HG02571 (cell line): ENCODE measurements around the gene NXPE3.

Experiments
- ATAC-seq: cut with Tn5 transposase; IDR thresholded peaks from one replicate; pipeline ENCODE4 v1.9.1; 2021; ENCODE audit warnings: mild to moderate bottlenecking, moderate library complexity; ENCODE audit not compliant: unreplicated experiment

The NXPE3 gene

DNA sequence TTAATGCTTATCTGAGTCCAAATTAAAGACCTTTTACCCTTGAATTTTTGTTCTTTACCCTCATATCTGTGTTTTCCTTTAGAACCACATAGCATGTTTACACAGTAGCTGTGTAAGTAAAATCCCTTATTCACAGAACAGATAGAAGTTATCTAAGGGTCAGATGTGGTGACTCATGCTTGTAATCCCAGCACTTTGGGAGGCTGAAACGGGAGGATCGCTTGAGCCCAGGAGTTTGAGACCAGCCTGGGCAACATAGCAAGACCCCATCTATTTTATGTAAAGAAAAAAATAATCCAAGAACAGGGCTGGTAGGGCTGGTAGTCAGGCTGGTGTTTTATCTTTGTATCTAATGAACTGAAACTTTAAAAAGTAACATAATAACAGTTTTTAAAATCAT, 23.2 kb downstream of the NXPE3 start:
- ATAC-seq = no peak

DNA sequence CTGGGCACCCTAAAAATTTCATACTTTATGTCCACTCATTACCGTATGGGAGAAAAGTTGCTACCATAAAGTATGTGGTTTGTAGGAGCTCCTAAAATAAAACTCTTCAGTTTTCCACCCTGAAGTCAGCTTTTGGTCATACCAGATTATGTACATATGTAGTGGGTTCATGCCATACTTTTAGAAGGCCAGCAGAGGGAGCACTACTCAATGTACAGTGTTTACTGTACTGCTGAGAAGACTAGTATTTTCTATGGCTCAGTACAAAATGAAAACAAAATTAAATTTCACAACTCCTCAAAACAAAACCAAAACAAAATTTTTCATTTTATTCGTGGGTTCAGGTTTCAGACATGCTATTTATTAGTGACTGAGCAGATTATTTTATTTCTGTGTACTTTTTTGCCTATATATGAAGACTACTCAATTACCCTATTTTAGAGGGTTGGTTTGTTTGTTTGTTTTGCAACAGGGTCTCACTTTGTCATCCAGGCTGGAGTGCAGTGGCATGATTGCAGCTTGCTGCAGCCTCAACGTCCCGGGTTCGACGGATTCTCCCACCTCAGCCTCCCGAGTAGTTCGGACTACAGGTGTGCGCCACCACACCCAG, 24.3 kb downstream of the NXPE3 start:
- peak; percentile 92 for ATAC-seq

- ATAC-seq = no peak
Observed at GRCh38 chr3:101803939-101804338, 24.9 kb downstream of the NXPE3 start.

- ATAC-seq = no peak
Observed at GRCh38 chr3:101806491-101806890, 27.5 kb downstream of the NXPE3 start.

DNA sequence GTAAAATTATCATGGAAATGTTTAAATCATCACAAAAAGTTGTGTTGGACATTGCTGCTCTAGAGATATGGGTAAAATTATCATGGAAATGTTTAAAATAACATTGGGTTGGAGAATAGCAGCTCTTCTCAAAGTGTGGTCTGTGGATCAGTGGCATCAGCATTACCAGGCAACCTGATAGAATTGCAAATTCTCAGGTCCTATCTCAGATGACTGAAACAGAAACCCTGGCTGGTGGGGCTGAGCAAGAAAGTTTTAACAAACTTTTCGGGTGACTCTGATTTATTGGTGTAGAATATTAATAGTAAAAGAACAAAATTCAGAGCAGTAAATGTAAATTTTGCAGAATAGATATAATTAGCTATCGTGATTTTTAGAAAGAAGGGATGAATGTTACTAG, 28.9 kb downstream of the NXPE3 start:
- peak; percentile 75 for ATAC-seq

GRCh38 chr3:101809178-101810021, 30.4 kb downstream of the NXPE3 start:
- no peak for ATAC-seq

DNA sequence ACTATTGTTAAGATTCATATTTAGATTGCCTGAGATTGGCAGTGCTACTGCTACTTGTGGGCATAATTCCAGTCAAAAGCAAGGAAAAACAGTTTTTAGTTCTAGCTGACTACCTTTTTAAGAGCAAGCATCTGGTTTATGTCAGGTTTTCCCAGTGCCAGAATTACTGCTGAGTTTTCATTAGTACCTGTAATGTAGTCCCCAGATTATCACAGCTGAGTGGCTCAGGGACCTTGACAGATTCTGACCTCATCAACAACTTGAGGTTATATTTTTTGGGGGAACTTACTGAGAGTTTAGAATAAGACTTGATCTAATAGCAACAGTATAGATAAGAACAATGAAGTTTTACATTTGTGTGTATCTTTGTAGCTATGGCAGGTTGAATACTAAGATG, 31.0 kb downstream of the NXPE3 start:
- ATAC-seq = no peak

- no peak for ATAC-seq
Observed at GRCh38 chr3:101811875-101812274, 32.9 kb downstream of the NXPE3 start.

DNA sequence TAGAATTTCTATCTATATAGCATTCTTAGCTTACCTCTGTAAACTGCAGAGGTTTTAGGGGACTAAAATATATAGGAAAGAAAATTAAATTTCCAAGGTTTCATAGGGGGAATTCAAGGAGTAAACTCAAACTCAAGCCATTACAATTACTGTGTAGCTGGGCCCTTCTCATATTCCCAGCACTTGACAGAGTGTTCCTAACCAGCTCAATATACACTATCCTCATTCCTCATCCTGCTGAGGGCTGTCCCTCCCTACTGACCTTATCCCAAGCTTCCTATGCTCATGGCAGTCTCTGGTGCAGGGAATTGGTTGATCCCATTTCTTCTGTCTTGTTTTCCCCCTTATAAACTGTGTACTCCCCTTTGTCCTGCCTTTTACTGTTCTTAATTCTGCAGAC, 33.9 kb downstream of the NXPE3 start:
- ATAC-seq = no peak

- no peak for ATAC-seq
Observed at GRCh38 chr3:101813817-101814440, 34.9 kb downstream of the NXPE3 start.

- no peak for ATAC-seq
Observed at GRCh38 chr3:101814835-101815234, 35.8 kb downstream of the NXPE3 start.

DNA sequence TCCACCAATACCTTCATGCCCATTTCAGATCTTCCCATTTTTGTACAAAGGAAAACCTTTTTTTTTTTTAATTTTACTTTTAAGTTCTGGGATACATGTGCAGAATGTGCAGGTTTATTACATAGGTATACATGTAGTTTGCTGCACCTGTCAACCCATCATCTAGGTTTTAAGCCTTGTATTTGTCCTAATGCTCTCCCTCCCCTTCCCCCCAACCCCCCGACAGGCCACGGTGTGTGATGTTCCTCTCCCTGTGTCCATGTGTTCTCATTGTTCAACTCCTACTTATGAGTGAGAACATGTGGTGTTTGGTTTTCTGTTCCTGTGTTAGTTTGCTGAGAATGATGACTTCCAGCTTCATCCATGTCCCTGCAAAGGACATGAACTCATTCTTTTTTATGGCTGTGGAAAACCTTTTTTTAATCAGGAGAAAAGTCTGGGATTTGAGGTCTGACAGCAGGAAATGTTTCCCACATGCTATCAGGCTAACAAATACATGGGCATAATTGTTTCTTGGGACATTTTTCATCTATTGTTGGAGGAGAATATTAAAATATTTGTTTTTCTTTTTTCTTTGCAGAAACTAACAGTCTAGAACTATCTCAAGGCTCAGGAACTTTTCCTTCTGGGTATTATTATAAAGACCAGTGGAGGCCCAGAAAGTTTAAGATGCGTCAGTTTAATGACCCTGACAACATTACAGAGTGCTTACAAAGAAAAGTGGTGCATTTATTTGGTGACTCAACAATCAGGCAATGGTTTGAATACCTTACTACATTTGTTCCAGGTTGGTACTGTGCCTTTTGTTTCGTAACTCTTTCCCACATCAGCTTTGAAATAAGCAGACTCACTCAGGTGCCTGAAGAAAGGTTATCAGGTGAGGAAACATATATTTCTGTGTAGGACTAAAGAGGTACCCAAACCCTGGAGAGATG, 37.5 kb downstream of the NXPE3 start:
- no peak for ATAC-seq

- no peak for ATAC-seq
Observed at GRCh38 chr3:101817992-101818391, 39.0 kb downstream of the NXPE3 start.

DNA sequence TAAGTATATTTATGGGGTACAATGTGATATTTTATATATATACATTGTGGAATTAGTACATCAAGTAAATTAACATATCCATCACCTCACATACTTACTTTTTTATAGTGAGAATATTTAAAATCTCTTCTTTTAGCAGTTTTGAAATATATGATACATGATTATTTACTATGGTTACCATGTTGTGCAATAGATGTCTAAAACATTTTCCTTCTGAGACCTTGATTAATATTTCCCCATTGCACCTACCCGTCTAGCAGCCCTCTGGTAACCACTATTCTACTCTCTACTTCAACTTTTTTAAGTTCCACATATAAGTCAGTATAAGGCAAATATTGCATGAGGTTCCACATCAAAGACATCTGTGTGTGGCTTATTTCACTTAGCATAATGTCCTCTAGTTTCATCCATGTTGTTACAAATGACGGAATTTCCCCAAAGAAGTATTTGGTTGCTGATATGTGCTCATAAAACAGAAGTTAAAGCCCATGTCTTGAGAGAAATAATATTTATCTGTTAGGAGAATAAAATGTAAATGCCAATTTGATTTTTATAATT, 40.7 kb downstream of the NXPE3 start:
- peak; percentile 69 for ATAC-seq

- ATAC-seq = no peak
Observed at GRCh38 chr3:101821503-101821902, 42.5 kb downstream of the NXPE3 start.

GRCh38 chr3:101823525-101823924, 44.5 kb downstream of the NXPE3 start:
- ATAC-seq = no peak

GRCh38 chr3:101824702-101825101, 45.7 kb downstream of the NXPE3 start:
- ATAC-seq = no peak

DNA sequence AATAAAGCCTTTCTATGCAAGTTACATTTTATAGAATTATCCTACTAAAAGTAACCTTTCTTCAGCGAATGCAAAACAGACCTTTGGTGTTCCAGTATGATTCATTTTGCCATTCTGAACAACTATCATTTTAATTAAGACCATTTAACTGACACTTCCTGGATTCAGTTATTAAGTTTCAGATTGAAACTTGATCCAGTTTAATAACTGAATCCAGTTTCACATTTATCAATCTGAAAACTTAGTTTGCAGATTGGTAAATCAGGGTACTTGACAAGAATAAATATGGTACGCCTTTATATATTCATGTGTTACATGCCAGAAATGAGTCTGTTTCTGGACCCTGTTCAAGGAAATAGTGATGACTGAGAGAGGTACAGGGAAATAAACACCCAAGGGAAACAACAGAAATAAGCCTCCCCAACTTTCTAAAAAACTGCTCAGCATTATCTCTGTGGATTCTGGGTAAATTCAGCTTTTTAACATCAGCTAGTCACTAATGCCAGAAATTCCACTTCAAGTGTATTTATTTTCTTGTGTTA, 47.0 kb downstream of the NXPE3 start:
- no peak for ATAC-seq

GRCh38 chr3:101827211-101828174, 48.5 kb downstream of the NXPE3 start:
- ATAC-seq = peak; percentile 82
